ENCODE results near the gene LGALS7B.
"Not testable (repeated sequence)": the region's sequence is repeated elsewhere in the genome, so short reads cannot be mapped to it uniquely, and the experiment has no call there.

DNA sequence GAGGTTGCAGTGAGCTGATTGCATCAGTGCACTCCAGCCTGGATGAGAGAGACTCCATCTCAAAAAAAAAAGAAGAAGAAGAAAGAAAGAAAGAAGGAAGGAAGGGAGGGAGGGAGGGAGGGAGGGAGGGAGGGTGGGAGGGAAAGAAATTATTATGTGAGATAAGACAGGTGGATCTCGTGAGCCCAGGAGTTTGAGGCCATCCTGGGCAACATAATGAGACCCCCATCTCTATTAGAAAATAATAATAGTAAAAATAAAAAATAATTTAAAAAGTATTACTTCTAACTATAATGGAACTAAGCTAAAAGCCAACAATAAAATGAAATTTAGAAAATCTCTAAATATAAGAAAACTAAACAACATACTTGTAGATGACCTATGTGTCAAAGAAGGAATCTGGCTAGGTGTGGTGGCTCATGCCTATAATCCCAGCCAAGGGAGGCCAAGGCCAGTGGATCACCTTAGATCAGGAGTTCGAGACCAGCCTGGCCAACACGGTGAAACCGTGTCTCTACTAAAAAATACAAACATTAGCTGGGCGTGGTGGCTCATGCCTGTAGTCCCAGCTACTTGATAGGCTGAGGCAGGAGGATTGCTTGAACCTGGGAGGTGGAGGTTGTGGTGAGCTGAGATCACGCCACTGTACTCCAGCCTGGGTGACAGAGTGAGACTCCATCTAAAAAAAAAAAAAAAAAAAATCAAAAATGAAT, 28.0 kb upstream of the LGALS7B start:
- TF ChIP-seq, protein P1, sequence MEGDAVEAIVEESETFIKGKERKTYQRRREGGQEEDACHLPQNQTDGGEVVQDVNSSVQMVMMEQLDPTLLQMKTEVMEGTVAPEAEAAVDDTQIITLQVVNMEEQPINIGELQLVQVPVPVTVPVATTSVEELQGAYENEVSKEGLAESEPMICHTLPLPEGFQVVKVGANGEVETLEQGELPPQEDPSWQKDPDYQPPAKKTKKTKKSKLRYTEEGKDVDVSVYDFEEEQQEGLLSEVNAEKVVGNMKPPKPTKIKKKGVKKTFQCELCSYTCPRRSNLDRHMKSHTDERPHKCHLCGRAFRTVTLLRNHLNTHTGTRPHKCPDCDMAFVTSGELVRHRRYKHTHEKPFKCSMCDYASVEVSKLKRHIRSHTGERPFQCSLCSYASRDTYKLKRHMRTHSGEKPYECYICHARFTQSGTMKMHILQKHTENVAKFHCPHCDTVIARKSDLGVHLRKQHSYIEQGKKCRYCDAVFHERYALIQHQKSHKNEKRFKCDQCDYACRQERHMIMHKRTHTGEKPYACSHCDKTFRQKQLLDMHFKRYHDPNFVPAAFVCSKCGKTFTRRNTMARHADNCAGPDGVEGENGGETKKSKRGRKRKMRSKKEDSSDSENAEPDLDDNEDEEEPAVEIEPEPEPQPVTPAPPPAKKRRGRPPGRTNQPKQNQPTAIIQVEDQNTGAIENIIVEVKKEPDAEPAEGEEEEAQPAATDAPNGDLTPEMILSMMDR (IDR thresholded peaks at IDR 0.05; ENCODE audit: low read length), result not testable (repeated sequence)
- TF ChIP-seq EZH2phosphoT487 (IDR thresholded peaks at IDR 0.05; ENCODE audit: low read length); EZH2 (optimal IDR thresholded peaks at IDR 0.05; ENCODE audit: low read depth, low read length): not testable (repeated sequence)

Measured in MM.1S (cell line).